Sigmoid colon (tissue), 7 donors: Measurements from ENCODE around the gene DPY19L1. TPM values are rescaled to one million over a fixed set of nuclear protein-coding genes. Genes with fewer than 3 reads are reported as not detected.

Experiments used
- DNase-seq: peaks from one replicate; pipeline ENCODE4 v3.0.0-alpha.2; 2019
- H3K27ac ChIP-seq, 4 donors: fragments of 200-600 bp; sonication (generic); one replicate each; pipeline ENCODE4 v1.5.1; 2016 to 2019; ENCODE audit warnings: mild to moderate bottlenecking in 1 of 4
- H3K27me3 ChIP-seq, 3 donors: fragments of 200-600 bp; sonication (generic); one replicate each; pipeline ENCODE4 v1.5.1; 2019; ENCODE audit warnings: mild to moderate bottlenecking in 1 of 3
- H3K36me3 ChIP-seq, 4 donors: fragments of 200-600 bp; sonication (generic); one replicate each; pipeline ENCODE4 v1.5.1; 2016 to 2019
- H3K4me1 ChIP-seq, 4 donors: fragments of 200-600 bp; sonication (generic); one replicate each; pipeline ENCODE4 v1.5.1; 2017 to 2019
- H3K4me3 ChIP-seq, 4 donors: fragments of 200-600 bp; sonication (generic); one replicate each; pipeline ENCODE4 v1.5.1; 2017 to 2019; ENCODE audit warnings: mild to moderate bottlenecking in 2 of 4, moderate library complexity in 1 of 4
- H3K9me3 ChIP-seq, 4 donors: fragments of 200-600 bp in 3 of 4; sonication (generic) in 3 of 4; one replicate each; pipeline versions ENCODE4 v1.5.1 to v1.6.1; 2013 to 2019
- EP300 ChIP-seq, 4 donors: sonication (generic); formaldehyde crosslinking; IDR thresholded peaks; one replicate each; pipeline ENCODE4 v1.6.1; 2017; ENCODE audit warnings: antibody characterized with exemption in 4 of 4
- POLR2A ChIP-seq, 2 donors: fragments of 450-650 bp; IDR thresholded peaks; one replicate each; pipeline ENCODE4 v1.6.1; 2016; ENCODE audit warnings: antibody characterized with exemption in 2 of 2, mild to moderate bottlenecking in 2 of 2, moderate library complexity in 2 of 2
- POLR2AphosphoS5 ChIP-seq, 4 donors: sonication (generic); formaldehyde crosslinking; IDR thresholded peaks; one replicate each; pipeline ENCODE4 v1.6.1; 2017; ENCODE audit warnings: antibody characterized with exemption in 4 of 4
- WGBS, 2 donors: extraction: QIAGEN DNeasy Blood & Tissue Kit; methylation state at CpG; one replicate each; pipeline ENCODE4 v1.1.7; 2013; 5-methylcytosine and 5-hydroxymethylcytosine counted together
- intact Hi-C: fragments of 100-400 bp; cut with DNase I; formaldehyde crosslinking; loops from one replicate; pipeline ENCODE4 v1.15.1; 2023
- polyA plus RNA-seq, 3 donors: library from polyadenylated mRNA; stranded (reverse); fragments of 200-250 nt; gene quantifications; one replicate each; pipeline ENCODE4 v1.2.3, GENCODE V29; 2013
- total RNA-seq, 4 donors: library from RNA; depleted of rRNA; stranded (reverse); fragments of >200 nt; gene quantifications; one replicate each; pipeline ENCODE4 v1.1.0, GENCODE V29; 2016
- TF ChIP-seq, protein P1 (sequence below), 4 experiments: fragments of 450-650 bp in 3 of 4; fragments of 200-600 bp in 1 of 4; IDR thresholded peaks; one replicate each; pipeline ENCODE4 v1.5.1; 2016 to 2019; ENCODE audit warnings: antibody characterized with exemption in 4 of 4, mild to moderate bottlenecking in 3 of 4, moderate library complexity in 2 of 4
- donor health status: healthy with polysubstance abuse.
- donor health status: Bipolar disorder and iron deficiency.
- donor health status: healthy.

DPY19L1 gene
- total and polyA plus RNA-seq, 7 donors = 1.8 to 17.1 (median 12.1) TPM

- 96 to 97% methylated on average over 12 of the region's 12 CpGs for WGBS, 2 donors
- TF ChIP-seq POLR2A (IDR thresholded peaks at IDR 0.05) (no peak), EP300 (IDR thresholded peaks at IDR 0.05) (no peak), POLR2AphosphoS5 (IDR thresholded peaks at IDR 0.05) (no peak)
- TF ChIP-seq, protein P1, sequence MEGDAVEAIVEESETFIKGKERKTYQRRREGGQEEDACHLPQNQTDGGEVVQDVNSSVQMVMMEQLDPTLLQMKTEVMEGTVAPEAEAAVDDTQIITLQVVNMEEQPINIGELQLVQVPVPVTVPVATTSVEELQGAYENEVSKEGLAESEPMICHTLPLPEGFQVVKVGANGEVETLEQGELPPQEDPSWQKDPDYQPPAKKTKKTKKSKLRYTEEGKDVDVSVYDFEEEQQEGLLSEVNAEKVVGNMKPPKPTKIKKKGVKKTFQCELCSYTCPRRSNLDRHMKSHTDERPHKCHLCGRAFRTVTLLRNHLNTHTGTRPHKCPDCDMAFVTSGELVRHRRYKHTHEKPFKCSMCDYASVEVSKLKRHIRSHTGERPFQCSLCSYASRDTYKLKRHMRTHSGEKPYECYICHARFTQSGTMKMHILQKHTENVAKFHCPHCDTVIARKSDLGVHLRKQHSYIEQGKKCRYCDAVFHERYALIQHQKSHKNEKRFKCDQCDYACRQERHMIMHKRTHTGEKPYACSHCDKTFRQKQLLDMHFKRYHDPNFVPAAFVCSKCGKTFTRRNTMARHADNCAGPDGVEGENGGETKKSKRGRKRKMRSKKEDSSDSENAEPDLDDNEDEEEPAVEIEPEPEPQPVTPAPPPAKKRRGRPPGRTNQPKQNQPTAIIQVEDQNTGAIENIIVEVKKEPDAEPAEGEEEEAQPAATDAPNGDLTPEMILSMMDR (IDR thresholded peaks at IDR 0.05) = no peak
- no peak for DNase-seq
- H3K4me3 ChIP-seq = no peak overlapping the region
- H3K4me1 ChIP-seq = peaks cover 0 to 14% (median 6%) of the 10 kb centered on the region in 4 donors
- intact Hi-C loops = no loop called here
- no peaks in the 10 kb centered on the region for H3K9me3 ChIP-seq
- H3K36me3 ChIP-seq = no peaks in the 10 kb centered on the region
- no peak overlapping the region for H3K27ac ChIP-seq
- no peaks in the 10 kb centered on the region for H3K27me3 ChIP-seq
Observed at GRCh38 chr7:35022725-35023124, 14.6 kb downstream of the DPY19L1 start.

GRCh38 chr7:35021445-35021844 lies 15.8 kb downstream of the DPY19L1 start:
- intact Hi-C loops = no loop called here
- no peak for DNase-seq

GRCh38 chr7:35019801-35020200 lies 17.5 kb downstream of the DPY19L1 start:
- TF ChIP-seq, protein P1 (IDR thresholded peaks at IDR 0.05) = no peak
- no peak for TF ChIP-seq POLR2AphosphoS5 (IDR thresholded peaks at IDR 0.05)
- TF ChIP-seq POLR2A (IDR thresholded peaks at IDR 0.05) = no peak
- TF ChIP-seq EP300 (IDR thresholded peaks at IDR 0.05) = no peak
- intact Hi-C loops = no loop called here
- Histone ChIP-seq H3K4me1 (peaks cover 0 to 9% (median 0%) of the 10 kb centered on the region in 4 donors), H3K4me3 (no peak overlapping the region), H3K9me3 (no peaks in the 10 kb centered on the region), H3K27me3 (no peaks in the 10 kb centered on the region), H3K36me3 (peaks cover 0 to 12% (median 2%) of the 10 kb centered on the region in 4 donors), H3K27ac (no peak overlapping the region)
- WGBS, 2 donors = 87 to 89% methylated on average over 3 of the region's 3 CpGs
- DNase-seq = no peak

More at GRCh38 chr7:35021445-35021844, 15.8 kb downstream of the DPY19L1 start:
- Histone ChIP-seq H3K4me1 (peaks cover 0 to 14% (median 6%) of the 10 kb centered on the region in 4 donors), H3K36me3 (peaks cover 0 to 3% (median under 1%) of the 10 kb centered on the region in 4 donors), H3K4me3 (no peak overlapping the region), H3K9me3 (no peaks in the 10 kb centered on the region), H3K27me3 (no peaks in the 10 kb centered on the region), H3K27ac (no peak overlapping the region)
- TF ChIP-seq POLR2A (IDR thresholded peaks at IDR 0.05) (no peak), EP300 (IDR thresholded peaks at IDR 0.05) (no peak), POLR2AphosphoS5 (IDR thresholded peaks at IDR 0.05) (no peak)
- TF ChIP-seq, protein P1 (IDR thresholded peaks at IDR 0.05) = no peak

- H3K36me3 ChIP-seq = peaks cover 0 to 12% (median 2%) of the 10 kb centered on the region in 4 donors
- TF ChIP-seq POLR2A (IDR thresholded peaks at IDR 0.05) (no peak), POLR2AphosphoS5 (IDR thresholded peaks at IDR 0.05) (no peak), EP300 (IDR thresholded peaks at IDR 0.05) (no peak)
- TF ChIP-seq, protein P1 (IDR thresholded peaks at IDR 0.05) = no peak
- DNase-seq = no peak
- H3K4me3 ChIP-seq = no peak overlapping the region
- no peaks in the 10 kb centered on the region for H3K9me3 ChIP-seq
- WGBS, 2 donors = 87 to 92% methylated on average over 2 of the region's 2 CpGs
- H3K4me1 ChIP-seq = peaks cover 0 to 9% (median 0%) of the 10 kb centered on the region in 4 donors
- no peak overlapping the region for H3K27ac ChIP-seq
- no peaks in the 10 kb centered on the region for H3K27me3 ChIP-seq
- intact Hi-C loops = no loop called here
Observed at GRCh38 chr7:35019179-35019729, 18.0 kb downstream of the DPY19L1 start.
